HT1080 (cell line): Measurements from ENCODE around the gene RPS4Y1. TPM values are rescaled to one million over a fixed set of nuclear protein-coding genes. Genes with fewer than 3 reads are reported as not detected.
A peak's percentile ranks its signal among the peaks of the same experiment; 100 is the strongest.

Experiments
- DNase-seq: peaks from one replicate; pipeline ENCODE4 v3.0.0-alpha.2; 2015; ENCODE audit warnings: low read depth
- small RNA-seq: library from RNA; depleted of rRNA; stranded (forward); fragments of <200 nt; gene quantifications from one replicate; pipeline ENCODE3, GENCODE V24; 2014
- total RNA-seq: library from RNA; depleted of rRNA; stranded (reverse); fragments of >200 nt; shearing (Covaris generic); gene quantifications from 2 replicates; pipeline ENCODE4 v1.2.3, GENCODE V29; 2014; rRNA removed

The RPS4Y1 gene
- total RNA-seq, 1 experiment from 2014 or later: 396 TPM

DNA sequence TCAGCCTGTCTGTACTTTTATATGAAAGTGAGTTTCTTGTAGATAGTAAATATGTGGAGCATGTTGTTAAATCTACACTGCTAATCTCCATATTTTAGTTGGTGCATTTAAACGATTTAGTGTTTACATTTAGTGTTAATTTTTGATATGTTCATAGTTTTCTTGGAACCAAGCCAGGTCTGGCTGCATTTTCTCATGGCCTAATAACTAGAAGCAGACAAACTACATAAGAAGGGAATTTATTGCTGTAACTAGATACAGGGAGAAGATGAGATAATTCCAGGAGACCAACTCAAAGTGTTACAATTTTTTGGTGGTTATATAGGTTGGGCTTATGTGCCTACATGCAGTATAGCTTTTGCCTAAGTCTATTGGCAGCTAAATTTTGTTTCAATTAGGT, 32.8 kb downstream of the RPS4Y1 start:
- DNase-seq: no peak

DNA sequence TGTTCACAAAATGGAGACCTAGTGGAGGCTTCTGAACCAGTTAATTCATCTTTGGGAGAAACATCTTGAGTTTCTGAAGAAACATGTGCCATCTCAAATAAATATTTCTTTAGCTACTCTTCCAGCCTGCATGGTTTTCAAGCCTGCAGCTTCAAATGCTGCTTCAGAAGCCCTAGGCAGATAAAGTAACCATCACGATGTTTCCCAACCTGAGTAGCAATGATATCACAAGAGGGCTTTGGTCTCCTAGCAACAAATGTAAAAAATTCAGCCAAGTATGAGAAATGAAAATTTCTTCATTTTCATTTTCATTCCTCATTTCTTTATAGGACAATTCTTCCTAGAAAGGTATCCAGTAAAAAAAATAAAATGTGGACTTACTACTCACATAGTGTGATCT, 42.2 kb downstream of the RPS4Y1 start:
- no peak for DNase-seq

DNA sequence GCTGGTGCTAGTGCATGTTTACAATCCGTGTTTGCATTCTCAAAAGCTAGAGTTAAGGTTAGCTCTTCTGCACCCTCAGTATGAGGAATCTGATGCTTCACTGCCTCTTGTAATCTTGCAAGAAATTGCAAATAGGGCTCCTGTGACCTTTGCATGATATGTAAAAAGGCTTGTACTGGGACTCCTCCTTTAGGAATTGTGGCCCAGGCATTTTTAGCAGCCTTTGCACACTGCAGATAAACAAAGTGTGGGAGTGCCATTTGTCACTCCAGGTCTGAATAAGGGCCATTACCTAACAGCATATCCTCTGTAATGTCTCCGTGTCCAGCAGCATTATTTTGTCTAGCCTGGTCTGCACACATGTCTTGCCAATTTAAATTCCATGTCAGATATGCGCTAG, 44.5 kb downstream of the RPS4Y1 start:
- no peak for DNase-seq

GRCh38 chrY:2887386-2887785, 46.0 kb downstream of the RPS4Y1 start:
- DNase-seq: peak; percentile 89

DNA sequence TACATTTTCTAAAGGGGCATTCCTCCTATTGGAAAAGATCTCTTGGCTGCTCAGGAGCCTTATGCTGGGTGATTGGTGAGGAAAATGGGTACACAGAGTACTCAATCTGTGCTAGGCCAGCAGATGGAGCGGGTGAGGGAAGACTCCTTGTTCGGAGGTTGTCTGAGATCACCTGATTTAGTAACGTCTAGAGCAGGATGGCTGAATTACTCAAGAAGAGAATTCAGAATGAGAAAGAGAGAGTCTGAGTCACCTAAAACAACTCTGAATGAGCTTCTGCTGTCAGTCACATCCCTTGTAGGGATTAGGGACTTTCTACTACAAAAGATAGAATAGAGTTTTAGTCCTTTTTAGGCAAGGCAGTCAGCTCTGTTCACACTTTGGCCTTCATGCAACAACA, 46.6 kb downstream of the RPS4Y1 start:
- peak; percentile 79 for DNase-seq

GRCh38 chrY:2893471-2893870, 52.1 kb downstream of the RPS4Y1 start:
- DNase-seq: no peak

DNA sequence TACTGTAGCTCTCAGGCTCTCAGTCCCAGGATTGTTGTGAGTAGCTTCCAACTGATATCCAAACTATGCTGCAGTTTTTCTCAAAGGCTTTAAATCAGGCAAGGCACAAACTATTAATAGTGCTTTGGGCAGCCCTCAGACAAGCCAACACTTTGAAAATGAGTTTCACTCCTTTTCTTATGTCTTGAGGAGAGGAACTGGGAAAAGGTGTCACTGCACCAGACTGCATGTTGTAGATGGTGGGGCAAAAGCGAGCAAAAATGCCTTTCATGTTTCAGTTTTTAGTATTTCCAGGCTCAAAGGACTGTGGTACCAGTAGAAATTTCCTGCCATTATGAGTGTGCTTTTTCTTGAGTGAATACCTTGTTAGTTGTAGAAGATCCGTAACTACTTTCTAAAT, 54.6 kb downstream of the RPS4Y1 start:
- DNase-seq: no peak

DNA sequence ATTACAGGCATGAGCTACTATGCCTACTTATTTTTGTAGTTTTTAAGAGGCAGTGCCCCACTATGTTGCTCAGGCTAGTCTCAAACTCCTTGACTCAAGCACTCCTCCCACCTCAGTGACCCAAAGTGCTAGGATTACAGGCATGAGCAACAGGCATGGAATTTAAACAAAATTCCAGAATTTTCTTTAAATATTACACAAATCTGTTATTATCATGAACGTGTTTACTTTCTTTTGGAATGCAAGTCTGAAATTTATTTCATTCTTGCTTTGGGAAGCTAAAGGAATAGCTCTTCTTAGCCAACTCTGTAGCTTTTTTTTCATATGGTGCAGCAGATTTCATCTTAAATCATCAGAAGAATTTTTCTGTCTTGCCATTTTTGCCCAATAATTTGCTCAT, 66.0 kb downstream of the RPS4Y1 start:
- DNase-seq: no peak

GRCh38 chrY:2913066-2913815, 71.8 kb downstream of the RPS4Y1 start:
- DNase-seq: peak; percentile 67

Small RNAs within 50 kb of the gene (small RNA-seq; reads per million reads assigned to genes)
- not detected for gene TOMM22P2

Other genes starting within 250 kb of the RPS4Y1 start
- gene SRY, start 53.9 kb upstream of the RPS4Y1 start, total RNA-seq: not detected in 2 replicates
- gene ZFY, start 93.8 kb downstream of the RPS4Y1 start, total RNA-seq: 7.5 and 12.4 TPM in 2 replicates